Activated naive CD4-positive, alpha-beta T cell (primary cell): ENCODE measurements around the gene ANKRD11.
"Not testable (repeated sequence)": the region's sequence is repeated elsewhere in the genome, so short reads cannot be mapped to it uniquely, and the experiment has no call there.

Experiments
- DNase-seq, 4 experiments: peaks; one replicate each; lab custom pipeline; 2025; lab: John Stamatoyannopoulos, UW

The ANKRD11 gene

GRCh38 chr16:89402962-89403361 is 87.4 kb downstream of the ANKRD11 start:
- DNase-seq = no peak

GRCh38 chr16:89401641-89402445 is 88.5 kb downstream of the ANKRD11 start:
- DNase-seq = no peak

- no peak for DNase-seq
These were observed 89.2 kb downstream of the ANKRD11 start for GRCh38 chr16:89401205-89401604.

- DNase-seq = no peak
These were observed 89.6 kb downstream of the ANKRD11 start for GRCh38 chr16:89400740-89401139.

- DNase-seq = no peak
These were observed 91.4 kb downstream of the ANKRD11 start for GRCh38 chr16:89398924-89399323.

DNA sequence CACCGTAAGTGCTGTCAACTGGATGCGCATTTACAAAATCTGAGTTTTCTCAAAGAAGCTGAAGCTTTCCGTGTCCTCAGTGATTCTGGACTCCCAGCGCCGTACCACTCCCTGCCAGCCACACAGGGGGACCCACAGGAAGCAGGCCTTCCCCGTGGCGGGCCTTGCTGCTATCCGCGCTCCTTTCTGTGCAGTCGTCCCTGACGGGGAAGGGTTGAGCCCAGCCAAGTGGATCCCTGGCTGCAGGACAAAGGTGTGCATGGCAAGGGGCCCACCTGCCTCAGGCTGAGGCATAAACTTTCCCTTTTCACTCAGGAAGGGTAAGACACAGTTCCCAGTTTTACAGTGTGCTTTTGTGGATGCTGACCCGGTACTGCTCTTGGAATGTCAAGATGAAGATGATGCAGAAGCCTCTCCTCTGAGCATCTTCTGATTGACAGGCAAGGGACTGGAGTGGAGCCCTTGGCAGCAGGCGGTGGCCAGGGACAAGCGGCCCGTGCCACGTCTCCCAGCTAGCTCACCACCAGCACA is 93.0 kb downstream of the ANKRD11 start:
- DNase-seq = no peak

DNA sequence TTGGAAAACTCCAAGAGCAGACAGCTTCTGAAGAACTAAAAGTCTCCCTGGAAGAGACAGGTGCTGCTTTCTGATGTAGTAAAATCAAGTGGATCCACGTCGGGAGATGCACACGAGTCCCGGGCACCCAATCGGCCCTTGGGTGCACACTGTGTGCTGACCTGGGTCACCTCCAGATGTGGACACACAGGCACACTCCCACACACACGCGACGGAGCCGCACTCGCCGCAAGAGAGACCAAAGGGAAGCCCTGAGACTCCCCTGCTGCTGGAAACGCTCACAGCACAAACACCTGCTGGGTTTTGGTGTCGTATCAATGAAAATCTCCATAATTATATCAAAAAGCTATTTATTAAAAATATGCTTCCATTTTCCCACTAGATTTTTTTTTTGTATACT is 94.2 kb downstream of the ANKRD11 start:
- DNase-seq = no peak

- no peak for DNase-seq
These were observed 94.9 kb downstream of the ANKRD11 start for GRCh38 chr16:89395150-89396142.

DNA sequence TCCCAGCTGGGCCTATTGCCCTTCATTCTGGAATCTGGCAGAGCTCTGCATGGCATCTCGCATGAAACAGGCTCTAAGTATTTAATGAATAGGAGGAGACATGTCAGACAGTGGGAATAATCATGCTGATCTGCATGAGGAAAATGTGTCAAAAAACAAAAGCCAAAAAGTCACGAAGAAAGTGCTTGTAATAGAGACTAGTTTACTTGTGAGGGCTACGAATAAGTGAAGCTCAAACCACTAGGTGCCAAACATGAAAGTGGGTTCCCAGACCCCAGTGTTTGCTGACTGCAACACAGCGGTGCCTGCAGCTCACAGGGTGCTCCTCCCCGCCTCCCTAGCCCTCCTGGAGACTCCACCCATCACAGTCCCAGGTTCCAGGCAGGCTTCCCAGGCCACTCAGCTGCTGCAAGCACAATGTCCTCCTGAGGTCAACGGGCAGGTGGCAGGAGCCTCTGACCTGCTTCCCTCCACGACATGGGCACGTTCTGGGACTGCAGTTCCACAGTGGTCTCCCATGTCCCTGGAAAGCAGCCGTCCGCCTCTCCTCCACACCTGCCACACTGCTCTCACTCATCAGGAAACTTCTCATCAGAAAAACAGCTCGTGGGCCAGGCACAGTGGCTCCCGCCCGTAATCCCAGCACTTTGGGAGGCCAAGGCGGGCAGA is 96.5 kb downstream of the ANKRD11 start:
- no peak for DNase-seq

- no peak for DNase-seq
These were observed 97.3 kb downstream of the ANKRD11 start for GRCh38 chr16:89392881-89393737.

DNA sequence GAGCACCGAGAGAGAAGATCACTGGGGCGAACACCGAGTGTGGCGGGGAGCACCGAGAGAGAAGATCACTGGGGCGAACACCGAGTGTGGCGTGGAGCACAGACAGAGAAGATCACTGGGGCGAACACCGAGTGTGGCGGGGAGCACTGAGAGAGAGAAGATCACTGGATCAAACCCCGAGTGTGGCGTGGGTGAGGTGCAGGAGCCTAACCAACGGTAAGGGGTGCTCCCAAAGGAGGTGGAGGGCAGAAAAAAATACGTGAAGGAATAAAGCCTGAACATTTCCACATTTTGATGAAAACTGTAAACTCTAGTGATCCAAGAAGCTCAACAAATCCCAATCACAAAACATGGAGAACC is 100.2 kb downstream of the ANKRD11 start:
- DNase-seq = not testable (repeated sequence)

DNA sequence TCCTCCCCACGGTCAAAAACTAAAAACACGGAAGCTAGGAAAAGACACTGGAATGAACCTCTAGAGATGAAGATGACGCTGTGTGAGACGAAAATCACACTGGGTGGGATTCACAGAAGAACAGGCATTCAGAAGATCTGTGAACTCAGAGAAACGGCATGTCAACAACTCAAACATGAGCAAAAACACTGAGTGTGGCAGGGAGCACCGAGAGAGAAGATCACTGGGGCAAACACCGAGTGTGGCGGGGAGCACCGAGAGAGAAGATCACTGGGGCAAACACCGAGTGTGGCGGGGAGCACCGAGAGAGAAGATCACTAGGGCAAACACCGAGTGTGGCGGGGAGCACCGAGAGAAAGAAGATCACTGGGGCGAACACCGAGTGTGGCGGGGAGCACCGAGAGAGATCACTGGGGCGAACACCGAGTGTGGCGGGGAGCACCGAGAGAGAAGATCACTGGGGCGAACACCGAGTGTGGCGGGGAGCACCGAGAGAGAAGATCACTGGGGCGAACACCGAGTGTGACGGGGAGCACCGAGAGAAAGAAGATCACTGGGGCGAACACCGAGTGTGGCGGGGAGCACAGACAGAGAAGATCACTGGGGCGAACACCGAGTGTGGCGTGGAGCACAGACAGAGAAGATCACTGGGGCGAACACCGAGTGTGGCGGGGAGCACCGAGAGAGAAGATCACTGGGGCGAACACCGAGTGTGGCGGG is 100.7 kb downstream of the ANKRD11 start:
- DNase-seq = not testable (repeated sequence)

DNA sequence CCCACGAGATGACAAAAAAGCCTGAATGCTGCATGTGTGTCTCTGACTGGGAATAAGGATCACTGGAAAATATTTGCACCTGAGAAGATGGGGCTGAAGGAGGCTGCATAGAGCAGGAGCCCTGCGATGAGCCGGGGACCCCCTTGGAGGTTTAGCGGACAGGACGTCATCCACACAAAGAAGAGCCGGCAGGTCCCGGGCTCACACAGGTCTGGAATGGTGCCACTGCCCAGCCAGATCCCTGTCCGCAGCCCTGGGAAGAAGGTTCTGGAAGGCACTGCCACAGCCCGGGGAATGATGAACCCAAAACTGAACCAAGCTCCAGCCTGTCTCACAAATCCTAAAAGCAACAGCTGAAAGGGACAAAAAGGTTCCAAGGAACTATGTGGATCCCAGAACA is 101.8 kb downstream of the ANKRD11 start:
- no peak for DNase-seq

DNA sequence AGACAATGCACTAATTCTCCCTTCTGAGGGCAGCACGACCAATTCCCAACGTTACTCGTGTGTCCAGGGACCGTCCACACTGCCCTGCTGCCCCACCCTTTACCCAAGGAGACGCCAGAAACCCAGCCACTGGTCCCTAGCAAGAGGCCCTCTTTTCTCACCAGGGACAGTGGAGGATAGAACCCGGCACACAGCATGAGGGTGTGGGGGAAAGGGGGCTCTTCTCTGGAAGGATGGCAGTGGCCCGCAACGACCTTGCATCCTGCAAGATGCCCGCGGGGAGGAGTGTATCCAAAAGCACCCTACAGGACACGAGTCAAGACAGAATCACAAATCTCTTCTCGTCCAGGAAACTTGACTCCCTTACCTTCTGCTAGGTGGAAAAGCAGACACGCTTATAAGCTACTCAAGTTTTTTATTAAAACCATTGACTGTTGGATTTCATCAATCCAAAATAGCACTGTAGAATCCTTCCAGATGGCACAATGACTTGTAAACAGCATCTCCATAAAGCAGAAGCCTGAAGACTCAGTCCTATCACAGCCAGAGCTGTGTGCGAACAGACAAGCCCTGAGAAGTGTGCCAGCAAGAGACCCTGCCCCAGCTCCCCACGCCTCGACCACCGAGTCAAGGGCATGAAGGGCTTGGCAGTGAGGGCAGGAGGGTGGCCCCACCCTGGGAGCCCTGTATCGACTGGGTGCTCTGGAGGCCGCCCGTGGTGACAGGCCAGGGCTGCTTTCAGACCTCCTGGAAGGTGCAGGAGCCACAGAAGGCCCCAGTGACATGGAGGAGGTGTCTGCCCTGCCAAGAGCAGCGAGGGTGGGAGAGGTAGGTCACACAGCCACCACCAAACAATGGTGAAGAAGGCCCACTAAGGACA is 103.8 kb downstream of the ANKRD11 start:
- DNase-seq = no peak

GRCh38 chr16:89385712-89386111 is 104.6 kb downstream of the ANKRD11 start:
- no peak for DNase-seq

- DNase-seq = no peak
These were observed 106.1 kb downstream of the ANKRD11 start for GRCh38 chr16:89384282-89384681.

DNA sequence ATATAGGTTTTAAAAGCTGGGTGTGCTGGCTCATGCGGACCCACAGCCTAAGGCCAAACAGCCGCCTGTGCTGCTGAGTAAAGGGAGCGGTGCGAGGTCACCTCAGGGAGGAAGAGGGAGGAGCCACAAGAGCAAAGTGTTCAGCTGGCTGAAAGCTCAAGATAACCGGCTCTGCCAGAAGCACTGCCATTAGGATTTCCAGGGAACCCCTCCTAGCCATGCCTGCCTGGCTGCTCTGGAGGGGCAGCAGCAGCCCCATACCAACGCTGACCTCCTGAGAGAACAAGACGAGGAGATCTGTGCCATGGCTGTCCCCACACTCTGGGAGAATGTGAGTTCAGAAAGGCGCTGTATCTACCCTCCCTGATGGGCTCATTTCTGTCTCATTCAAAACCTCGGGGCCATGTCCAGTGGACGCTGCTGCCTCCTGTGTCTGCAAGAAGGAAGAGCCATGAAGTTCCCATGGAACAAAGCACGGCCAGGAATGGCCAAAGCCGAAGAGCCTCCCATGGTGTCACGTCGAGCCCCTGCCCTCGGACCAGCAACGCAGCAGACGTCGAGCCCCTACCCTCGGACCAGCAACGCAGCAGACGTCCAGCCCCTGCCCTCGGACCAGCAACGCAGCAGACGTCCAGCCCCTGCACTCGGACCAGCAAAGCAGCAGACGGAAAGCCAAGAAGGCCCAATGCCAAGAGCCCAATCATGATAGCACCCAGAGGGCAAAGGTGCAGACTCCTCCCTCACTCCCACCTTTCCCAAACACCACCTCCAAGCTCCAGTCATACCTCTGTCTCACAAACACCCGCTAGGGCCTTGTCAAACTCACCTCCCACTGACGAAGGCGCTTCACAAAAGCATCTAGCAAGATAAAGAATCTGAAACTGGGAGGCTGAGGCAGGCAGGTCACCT is 107.0 kb downstream of the ANKRD11 start:
- DNase-seq = peak in 1 of 4 experiments; percentile 6

GRCh38 chr16:89382555-89382954 is 107.8 kb downstream of the ANKRD11 start:
- not testable (repeated sequence) for DNase-seq
